ENCODE results near the gene HBZ.
"Not testable (repeated sequence)": the region's sequence is repeated elsewhere in the genome, so short reads cannot be mapped to it uniquely, and the experiment has no call there.

The HBZ gene

GRCh38 chr16:144797-145252 is 7.6 kb upstream of the HBZ start:
- H2AFZ ChIP-seq (ENCODE audit: low read length) = no peak overlapping the region
- no peaks in the 10 kb centered on the region for H4K20me1 ChIP-seq (ENCODE audit: insufficient read depth, low read length, poor library complexity, severe bottlenecking)
- no peaks in the 10 kb centered on the region for H3K9me2 ChIP-seq (replicated peaks; ENCODE audit: low read depth, low read length)
- H3K4me2 ChIP-seq (ENCODE audit: low read depth, low read length, poor library complexity, severe bottlenecking) = no peak overlapping the region
- no peaks in the 10 kb centered on the region for H3K4me1 ChIP-seq (ENCODE audit: insufficient read depth, low read length, poor library complexity, severe bottlenecking)
- no peak for TF ChIP-seq CTCF (conservative IDR thresholded peaks at IDR 0.05; ENCODE audit: low read length)
- TF ChIP-seq EZH2phosphoT487 (IDR thresholded peaks at IDR 0.05; ENCODE audit: borderline replicate concordance) = no peak
- H3K79me2 ChIP-seq (ENCODE audit: insufficient read depth, low read length) = no peaks in the 10 kb centered on the region
- H3F3A ChIP-seq (ENCODE audit: low read depth) = no peaks in the 10 kb centered on the region
- H3K9ac ChIP-seq (ENCODE audit: low read depth, low read length, poor library complexity, severe bottlenecking) = no peak overlapping the region
- no peaks in the 10 kb centered on the region for H3K36me3 ChIP-seq (ENCODE audit: insufficient read depth, low read length)
- H3K9me3 ChIP-seq (ENCODE audit: insufficient read depth, low read depth, low read length) = no peaks in the 10 kb centered on the region
- H3K4me3 ChIP-seq (ENCODE audit: low read length, poor library complexity, severe bottlenecking) = no peak overlapping the region
- no peaks in the 10 kb centered on the region for H3K27me3 ChIP-seq (ENCODE audit: insufficient read depth, low read length, poor library complexity, severe bottlenecking)

- Histone ChIP-seq H3K4me1 (ENCODE audit: insufficient read depth, low read length, poor library complexity, severe bottlenecking) (no peaks in the 10 kb centered on the region), H3K27me3 (ENCODE audit: insufficient read depth, low read length, poor library complexity, severe bottlenecking) (no peaks in the 10 kb centered on the region), H2AFZ (ENCODE audit: low read length) (no peak overlapping the region), H3K9ac (ENCODE audit: low read depth, low read length, poor library complexity, severe bottlenecking) (no peak overlapping the region), H3K9me2 (replicated peaks; ENCODE audit: low read depth, low read length) (no peaks in the 10 kb centered on the region), H3K4me2 (ENCODE audit: low read depth, low read length, poor library complexity, severe bottlenecking) (no peak overlapping the region), H3K79me2 (ENCODE audit: insufficient read depth, low read length) (no peaks in the 10 kb centered on the region), H3F3A (ENCODE audit: low read depth) (no peaks in the 10 kb centered on the region), H3K4me3 (ENCODE audit: low read length, poor library complexity, severe bottlenecking) (no peak overlapping the region), H3K36me3 (ENCODE audit: insufficient read depth, low read length) (no peaks in the 10 kb centered on the region), H4K20me1 (ENCODE audit: insufficient read depth, low read length, poor library complexity, severe bottlenecking) (no peaks in the 10 kb centered on the region), H3K9me3 (ENCODE audit: insufficient read depth, low read depth, low read length) (no peaks in the 10 kb centered on the region)
- no peak for TF ChIP-seq EZH2phosphoT487 (IDR thresholded peaks at IDR 0.05; ENCODE audit: borderline replicate concordance)
- TF ChIP-seq CTCF (conservative IDR thresholded peaks at IDR 0.05; ENCODE audit: low read length) = no peak
These were observed 5.8 kb upstream of the HBZ start for GRCh38 chr16:146646-147045.

- Histone ChIP-seq H3K27me3 (ENCODE audit: insufficient read depth, low read length, poor library complexity, severe bottlenecking) (no peaks in the 10 kb centered on the region), H3K9ac (ENCODE audit: low read depth, low read length, poor library complexity, severe bottlenecking) (no peak overlapping the region), H3K9me2 (replicated peaks; ENCODE audit: low read depth, low read length) (no peaks in the 10 kb centered on the region), H3K36me3 (ENCODE audit: insufficient read depth, low read length) (no peaks in the 10 kb centered on the region), H3K4me2 (ENCODE audit: low read depth, low read length, poor library complexity, severe bottlenecking) (no peak overlapping the region), H2AFZ (ENCODE audit: low read length) (no peak overlapping the region), H3K4me3 (ENCODE audit: low read length, poor library complexity, severe bottlenecking) (no peak overlapping the region), H3F3A (ENCODE audit: low read depth) (no peaks in the 10 kb centered on the region), H3K9me3 (ENCODE audit: insufficient read depth, low read depth, low read length) (no peaks in the 10 kb centered on the region), H3K4me1 (ENCODE audit: insufficient read depth, low read length, poor library complexity, severe bottlenecking) (no peaks in the 10 kb centered on the region), H4K20me1 (ENCODE audit: insufficient read depth, low read length, poor library complexity, severe bottlenecking) (no peaks in the 10 kb centered on the region), H3K79me2 (ENCODE audit: insufficient read depth, low read length) (no peaks in the 10 kb centered on the region)
- TF ChIP-seq CTCF (conservative IDR thresholded peaks at IDR 0.05; ENCODE audit: low read length) (no peak), EZH2phosphoT487 (IDR thresholded peaks at IDR 0.05; ENCODE audit: borderline replicate concordance) (no peak)
These were observed 3.3 kb upstream of the HBZ start for GRCh38 chr16:149024-149660.

GRCh38 chr16:153129-153521 is 681 bp downstream of the HBZ start:
- H3K4me1 ChIP-seq (ENCODE audit: insufficient read depth, low read length, poor library complexity, severe bottlenecking); H3K4me2 ChIP-seq (ENCODE audit: low read depth, low read length, poor library complexity, severe bottlenecking); H2AFZ ChIP-seq (ENCODE audit: low read length); H3F3A ChIP-seq (ENCODE audit: low read depth); H3K9ac ChIP-seq (ENCODE audit: low read depth, low read length, poor library complexity, severe bottlenecking); H3K9me2 ChIP-seq (replicated peaks; ENCODE audit: low read depth, low read length); H3K9me3 ChIP-seq (ENCODE audit: insufficient read depth, low read depth, low read length); H3K4me3 ChIP-seq (ENCODE audit: low read length, poor library complexity, severe bottlenecking); H3K36me3 ChIP-seq (ENCODE audit: insufficient read depth, low read length); H4K20me1 ChIP-seq (ENCODE audit: insufficient read depth, low read length, poor library complexity, severe bottlenecking); H3K27me3 ChIP-seq (ENCODE audit: insufficient read depth, low read length, poor library complexity, severe bottlenecking); H3K79me2 ChIP-seq (ENCODE audit: insufficient read depth, low read length): not testable (repeated sequence)

- not testable (repeated sequence) for H3K4me1 ChIP-seq (ENCODE audit: insufficient read depth, low read length, poor library complexity, severe bottlenecking); H3K9me3 ChIP-seq (ENCODE audit: insufficient read depth, low read depth, low read length); H3K4me2 ChIP-seq (ENCODE audit: low read depth, low read length, poor library complexity, severe bottlenecking); H2AFZ ChIP-seq (ENCODE audit: low read length); H3K36me3 ChIP-seq (ENCODE audit: insufficient read depth, low read length); H4K20me1 ChIP-seq (ENCODE audit: insufficient read depth, low read length, poor library complexity, severe bottlenecking); H3K9me2 ChIP-seq (replicated peaks; ENCODE audit: low read depth, low read length); H3F3A ChIP-seq (ENCODE audit: low read depth); H3K4me3 ChIP-seq (ENCODE audit: low read length, poor library complexity, severe bottlenecking); H3K9ac ChIP-seq (ENCODE audit: low read depth, low read length, poor library complexity, severe bottlenecking); H3K27me3 ChIP-seq (ENCODE audit: insufficient read depth, low read length, poor library complexity, severe bottlenecking); H3K79me2 ChIP-seq (ENCODE audit: insufficient read depth, low read length)
These were observed 1.2 kb downstream of the HBZ start for GRCh38 chr16:153550-154216.
